Kidney (tissue), 14 donors: ENCODE data around the gene ETS1. TPM values are rescaled to one million over a fixed set of nuclear protein-coding genes. Genes with fewer than 3 reads are reported as not detected.

Source experiments
- DNase-seq, 5 donors: peaks; one replicate each; pipeline ENCODE4 v3.0.0-alpha.2; 2013 to 2020
- FAIRE-seq: peaks from 2 replicates; lab custom pipeline; 2012; peaks lifted over from hg19 to GRCh38; lab: Jason Lieb, UNC
- H3K27ac ChIP-seq, 2 donors: one replicate each; pipeline ENCODE4 v1.7.0; 2013; ENCODE audit warnings: low read depth in 2 of 2, low read length in 2 of 2, inconsistent platforms in 1 of 2
- H3K27me3 ChIP-seq: one replicate; pipeline ENCODE4 v1.7.1; 2013; ENCODE audit warnings: low read length, inconsistent platforms; ENCODE audit not compliant: control insufficient read depth, insufficient read depth
- H3K36me3 ChIP-seq, 3 donors: one replicate each; pipeline versions ENCODE4 v1.7.0 to v1.7.1; 2013; ENCODE audit warnings: low read length in 3 of 3, control low read depth in 1 of 3, inconsistent platforms in 1 of 3; ENCODE audit not compliant: insufficient read depth in 3 of 3, control insufficient read depth in 2 of 3
- H3K4me1 ChIP-seq, 3 donors: one replicate each; pipeline versions ENCODE4 v1.7.0 to v1.7.1; 2013; ENCODE audit warnings: low read length in 3 of 3, inconsistent platforms in 1 of 3, low read depth in 1 of 3; ENCODE audit not compliant: control insufficient read depth in 2 of 3, insufficient read depth in 2 of 3
- H3K4me3 ChIP-seq, 3 donors: one replicate each; pipeline versions ENCODE4 v1.7.0 to v1.8.1; 2013; ENCODE audit warnings: low read length in 3 of 3, control low read depth in 1 of 3, inconsistent platforms in 1 of 3
- H3K9ac ChIP-seq, 3 donors: one replicate each; pipeline versions ENCODE4 v1.7.0 to v1.7.1; 2013; ENCODE audit warnings: low read length in 3 of 3, control low read depth in 1 of 3, inconsistent platforms in 1 of 3
- H3K9me3 ChIP-seq, 3 donors: one replicate each; pipeline versions ENCODE4 v1.7.0 to v1.7.1; 2013; ENCODE audit warnings: low read length in 3 of 3, control low read depth in 1 of 3, inconsistent platforms in 1 of 3; ENCODE audit not compliant: control insufficient read depth in 2 of 3, insufficient read depth in 1 of 3
- CTCF ChIP-seq: IDR thresholded peaks from 3 replicates; pipeline ENCODE4 v1.5.1; 2012; ENCODE audit warnings: mild to moderate bottlenecking, moderate library complexity, borderline replicate concordance; ENCODE audit not compliant: insufficient read depth; ENCODE audit errors: extremely low read depth
- intact Hi-C: fragments of 100-400 bp; cut with DNase I; formaldehyde crosslinking; loops from one replicate; pipeline ENCODE4 v1.11.1; 2022
- polyA plus RNA-seq: library from polyadenylated mRNA; stranded (reverse); fragments of 350-450 nt; fragmentation: Illumina TruSeq; extraction: RNeasy Lipid Tissue Mini Kit (QIAGEN cat#74804); gene quantifications from one replicate; pipeline ENCODE4 v1.2.3, GENCODE V29; 2014; ENCODE audit warnings: low read depth, low replicate concordance; ENCODE audit not compliant: insufficient read depth
- total RNA-seq: library from RNA; stranded (reverse); fragmentation: NEBNext Ultra II Directional; extraction: Animal tissue kit (Norgen Biotek cat#: 25700); gene quantifications from one replicate; pipeline ENCODE4 v1.2.1, GENCODE V29; 2021
- donor health status: control.
- donor health status: control.
- donor health status: control.
- donor health status: control.
- donor health status: control.
- donor health status: DM: yes; HTN: yes; CAD: no.
- donor health status: Normal renal cell carcinoma (clear cell type).

Gene ETS1
- total and polyA plus RNA-seq, 2 donors from 2014 or later = 23.5 to 124 TPM

- no peaks in the 10 kb centered on the region for H3K36me3 ChIP-seq
- H3K9ac ChIP-seq = no peak overlapping the region
- FAIRE-seq (no peak), DNase-seq (no peak)
- H3K4me3 ChIP-seq = no peak overlapping the region
- H3K9me3 ChIP-seq = no peaks in the 10 kb centered on the region
- intact Hi-C loops = no loop called here
- H3K27me3 ChIP-seq = no peaks in the 10 kb centered on the region
- H3K4me1 ChIP-seq = no peaks in the 10 kb centered on the region
- H3K27ac ChIP-seq = no peak overlapping the region
- TF ChIP-seq CTCF = no peak
Measured at GRCh38 chr11:128592454-128592853, 5.1 kb upstream of the ETS1 start.

GRCh38 chr11:128590587-128590986, 3.2 kb upstream of the ETS1 start:
- Histone ChIP-seq H3K36me3 (no peaks in the 10 kb centered on the region), H3K4me1 (no peaks in the 10 kb centered on the region), H3K27ac (no peak overlapping the region), H3K9me3 (no peaks in the 10 kb centered on the region), H3K9ac (no peak overlapping the region), H3K27me3 (no peaks in the 10 kb centered on the region), H3K4me3 (no peak overlapping the region)
- TF ChIP-seq CTCF = no peak
- intact Hi-C loops = no loop called here
- no peak for FAIRE-seq
- DNase-seq = no peak

- intact Hi-C loops = no loop called here
- H3K27me3 ChIP-seq = no peaks in the 10 kb centered on the region
- H3K4me1 ChIP-seq = no peaks in the 10 kb centered on the region
- H3K36me3 ChIP-seq = no peaks in the 10 kb centered on the region
- TF ChIP-seq CTCF = no peak
- H3K27ac ChIP-seq = no peak overlapping the region
- H3K9ac ChIP-seq = no peak overlapping the region
- no peaks in the 10 kb centered on the region for H3K9me3 ChIP-seq
- H3K4me3 ChIP-seq = no peak overlapping the region
- FAIRE-seq (no peak), DNase-seq (no peak)
Measured at GRCh38 chr11:128589998-128590397, 2.6 kb upstream of the ETS1 start.

- intact Hi-C loops = no loop called here
- DNase-seq = no peak
- Histone ChIP-seq H3K9me3 (no peaks in the 10 kb centered on the region), H3K4me3 (no peak overlapping the region), H3K9ac (no peak overlapping the region), H3K27me3 (no peaks in the 10 kb centered on the region), H3K36me3 (no peaks in the 10 kb centered on the region), H3K27ac (no peak overlapping the region), H3K4me1 (peaks cover 0 to 2% (median 0%) of the 10 kb centered on the region in 3 donors)
- no peak for FAIRE-seq
- TF ChIP-seq CTCF = no peak
Measured at GRCh38 chr11:128588093-128588492, 735 bp upstream of the ETS1 start.
